Activated naive CD8-positive, alpha-beta T cell treated with anti-CD3 and anti-CD28 coated beads, Interleukin-2, amount 10 ng/mL, durations not matched to agents 7 days and 5 days (primary cell): ENCODE data around the gene EXOC6B. TPM values are rescaled to one million over a fixed set of nuclear protein-coding genes. Genes with fewer than 3 reads are reported as not detected.
"Not testable (repeated sequence)": the region's sequence is repeated elsewhere in the genome, so short reads cannot be mapped to it uniquely, and the experiment has no call there.

ENCODE experiments used
- ATAC-seq: fragments of 150-1000 bp; cut with Tn5 transposase; one replicate; pipeline ENCODE4 v1.10.0; 2021; ENCODE audit warnings: low read depth, moderate library complexity
- POLR2A ChIA-PET: fragments of 350-600 bp; sonication (Branson Sonifier 250); formaldehyde crosslinking; loops from one replicate; lab custom pipeline; 2021; ENCODE audit warnings: antibody characterized with exemption; lab: Charles Lee
- DNase-seq: peaks from one replicate; pipeline ENCODE4 v3.0.0; 2021
- H3K27ac Mint-ChIP-seq: one replicate; pipeline ENCODE4 v1.8.0; 2022; ENCODE audit warnings: mild to moderate bottlenecking, mixed read lengths
- H3K27me3 Mint-ChIP-seq: one replicate; pipeline ENCODE4 v1.8.0; 2022; ENCODE audit warnings: mild to moderate bottlenecking, moderate library complexity, mixed read lengths
- H3K36me3 Mint-ChIP-seq: one replicate; pipeline ENCODE4 v1.8.0; 2021; ENCODE audit warnings: mild to moderate bottlenecking, mixed read lengths
- H3K4me1 Mint-ChIP-seq: one replicate; pipeline ENCODE4 v1.8.0; 2021; ENCODE audit warnings: mixed read lengths
- H3K4me3 Mint-ChIP-seq: one replicate; pipeline ENCODE4 v1.8.0; 2022; ENCODE audit warnings: mild to moderate bottlenecking, moderate library complexity, mixed read lengths
- H3K9me3 Mint-ChIP-seq: one replicate; pipeline ENCODE4 v1.8.0; 2021; ENCODE audit warnings: mixed read lengths
- total RNA-seq, 2 experiments: library from RNA; stranded (reverse); gene quantifications; one replicate each; pipeline ENCODE4 v1.2.3, GENCODE V29; 2021

Gene EXOC6B
- total RNA-seq, 2 experiments from 2014 or later, result 20.7 to 22.7 TPM

DNA sequence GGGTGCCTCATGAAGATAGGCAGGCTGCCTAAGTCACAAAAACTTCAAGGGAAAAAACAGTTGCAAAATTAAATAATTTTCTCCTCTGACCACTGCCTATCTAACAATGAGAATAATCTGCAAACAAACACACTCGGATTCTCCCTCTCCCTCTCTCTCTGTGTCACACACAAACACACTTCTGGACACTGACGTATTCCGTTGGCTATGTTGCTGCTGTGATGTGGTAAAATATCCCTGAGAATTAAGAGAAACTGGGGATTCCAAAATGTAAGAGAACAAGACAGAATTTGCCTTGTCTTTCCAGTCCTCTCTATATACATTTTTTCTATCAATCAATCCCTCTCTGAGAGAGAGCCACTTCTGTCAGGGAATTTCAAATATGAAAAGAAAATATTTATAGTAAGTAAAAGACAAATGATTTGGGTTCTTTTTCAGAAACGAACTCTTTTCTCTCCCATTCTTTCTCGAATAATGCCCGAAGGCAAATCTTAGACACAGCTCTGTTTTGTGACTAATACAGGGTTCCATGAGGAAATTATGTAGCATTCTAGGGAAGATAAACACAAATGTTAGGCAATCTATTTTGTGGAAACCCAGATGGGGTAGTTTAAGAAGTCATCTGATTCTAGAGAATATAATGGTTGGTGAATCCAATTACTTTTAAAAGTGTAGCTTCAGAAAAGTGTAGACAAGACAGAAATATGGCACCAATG, 367.9 kb downstream of the EXOC6B start:
- H3K27ac Mint-ChIP-seq, result no peak overlapping the region
- DNase-seq, result no peak
- POLR2A ChIA-PET, result no interaction called here
- H3K4me3 Mint-ChIP-seq, result no peak overlapping the region
- H3K27me3 Mint-ChIP-seq, result no peaks in the 10 kb centered on the region
- no peaks in the 10 kb centered on the region for H3K4me1 Mint-ChIP-seq
- H3K9me3 Mint-ChIP-seq, result peaks cover 2% of the 10 kb centered on the region
- H3K36me3 Mint-ChIP-seq, result peaks cover 3% of the 10 kb centered on the region
- ATAC-seq, result no peak

GRCh38 chr2:72454189-72454588, 371.6 kb downstream of the EXOC6B start:
- ATAC-seq (no peak), DNase-seq (no peak)
- H3K4me3 Mint-ChIP-seq, result no peak overlapping the region
- no peak overlapping the region for H3K27ac Mint-ChIP-seq
- no peaks in the 10 kb centered on the region for H3K27me3 Mint-ChIP-seq
- POLR2A ChIA-PET, result no interaction called here
- H3K9me3 Mint-ChIP-seq, result no peaks in the 10 kb centered on the region
- H3K36me3 Mint-ChIP-seq, result peaks cover 2% of the 10 kb centered on the region
- H3K4me1 Mint-ChIP-seq, result no peaks in the 10 kb centered on the region

- ATAC-seq (no peak), DNase-seq (no peak)
- H3K4me3 Mint-ChIP-seq, result no peak overlapping the region
- no peaks in the 10 kb centered on the region for H3K27me3 Mint-ChIP-seq
- POLR2A ChIA-PET, result no interaction called here
- peaks cover 5% of the 10 kb centered on the region for H3K36me3 Mint-ChIP-seq
- no peak overlapping the region for H3K27ac Mint-ChIP-seq
- peaks cover 7% of the 10 kb centered on the region for H3K4me1 Mint-ChIP-seq
- H3K9me3 Mint-ChIP-seq, result peaks cover 10% of the 10 kb centered on the region
Observed at GRCh38 chr2:72442270-72442669, 383.6 kb downstream of the EXOC6B start.

GRCh38 chr2:72439892-72440291, 385.9 kb downstream of the EXOC6B start:
- no peak for DNase-seq
- no peak overlapping the region for H3K27ac Mint-ChIP-seq
- POLR2A ChIA-PET, result no interaction called here
- no peak for ATAC-seq
- H3K36me3 Mint-ChIP-seq, result peaks cover 5% of the 10 kb centered on the region
- no peaks in the 10 kb centered on the region for H3K27me3 Mint-ChIP-seq
- no peak overlapping the region for H3K4me3 Mint-ChIP-seq
- peaks cover 7% of the 10 kb centered on the region for H3K4me1 Mint-ChIP-seq
- peaks cover 15% of the 10 kb centered on the region for H3K9me3 Mint-ChIP-seq

DNA sequence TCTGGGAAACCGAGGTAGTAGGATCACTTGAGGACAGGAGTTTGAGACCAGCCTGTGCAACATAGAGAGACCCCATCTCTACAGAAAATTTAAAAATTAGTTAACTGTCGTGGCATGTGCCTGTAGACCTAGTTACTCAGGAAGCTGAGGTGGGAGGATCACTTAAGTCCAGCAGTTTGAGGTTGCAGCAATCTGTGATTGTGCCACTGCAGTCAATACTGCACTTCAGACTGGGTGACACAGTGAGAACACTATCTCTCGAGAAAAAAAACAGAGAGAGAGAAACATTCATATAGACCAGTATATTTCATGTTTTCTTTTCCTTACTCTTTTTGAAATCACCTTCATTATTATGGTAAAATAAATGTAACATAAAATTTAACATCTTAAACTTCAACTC, 387.5 kb downstream of the EXOC6B start:
- H3K36me3 Mint-ChIP-seq, result peaks cover 6% of the 10 kb centered on the region

GRCh38 chr2:72431737-72432136, 394.1 kb downstream of the EXOC6B start:
- Mint-ChIP-seq H3K27me3 (no peaks in the 10 kb centered on the region), H3K36me3 (peaks cover 2% of the 10 kb centered on the region), H3K4me3 (no peak overlapping the region), H3K4me1 (no peaks in the 10 kb centered on the region), H3K9me3 (peaks cover 13% of the 10 kb centered on the region), H3K27ac (no peak overlapping the region)
- POLR2A ChIA-PET, result no interaction called here
- DNase-seq (no peak), ATAC-seq (no peak)

More for the DNA sequence above, 387.5 kb downstream of the EXOC6B start:
- H3K4me1 Mint-ChIP-seq, result peaks cover 7% of the 10 kb centered on the region
- POLR2A ChIA-PET, result no interaction called here
- H3K27me3 Mint-ChIP-seq, result no peaks in the 10 kb centered on the region
- no peak overlapping the region for H3K4me3 Mint-ChIP-seq
- peaks cover 17% of the 10 kb centered on the region for H3K9me3 Mint-ChIP-seq
- no peak overlapping the region for H3K27ac Mint-ChIP-seq
- DNase-seq, result no peak
- no peak for ATAC-seq

GRCh38 chr2:72427022-72427861, 398.6 kb downstream of the EXOC6B start:
- H3K9me3 Mint-ChIP-seq, result no peaks in the 10 kb centered on the region

DNA sequence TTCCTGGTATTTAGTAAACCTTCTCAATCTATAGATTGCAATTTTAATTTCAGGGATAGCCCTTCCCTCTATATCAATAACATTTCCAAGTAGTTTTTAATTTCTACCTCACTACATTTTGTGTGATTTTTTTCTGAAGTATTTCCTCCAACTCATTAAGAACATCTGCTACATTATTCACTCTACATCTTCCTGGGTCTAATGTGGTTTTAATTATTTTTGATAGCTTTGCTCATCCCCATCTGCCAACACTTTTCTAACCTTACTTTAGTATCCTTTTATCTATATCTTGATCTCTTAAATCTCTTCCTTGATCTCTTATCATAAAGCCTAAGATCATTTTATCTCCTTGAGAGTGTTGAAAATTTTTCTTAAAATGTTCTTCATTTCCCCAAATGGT, 399.8 kb downstream of the EXOC6B start:
- no peaks in the 10 kb centered on the region for H3K4me1 Mint-ChIP-seq
- ATAC-seq (no peak), DNase-seq (no peak)
- H3K36me3 Mint-ChIP-seq, result peaks cover 2% of the 10 kb centered on the region
- POLR2A ChIA-PET, result no interaction called here
- peaks cover 1% of the 10 kb centered on the region for H3K9me3 Mint-ChIP-seq
- no peaks in the 10 kb centered on the region for H3K27me3 Mint-ChIP-seq
- H3K27ac Mint-ChIP-seq, result no peak overlapping the region
- H3K4me3 Mint-ChIP-seq, result no peak overlapping the region

More at GRCh38 chr2:72427022-72427861, 398.6 kb downstream of the EXOC6B start:
- H3K36me3 Mint-ChIP-seq, result peaks cover 2% of the 10 kb centered on the region
- ATAC-seq, result no peak
- no peak for DNase-seq
- POLR2A ChIA-PET, result no interaction called here
- no peaks in the 10 kb centered on the region for H3K4me1 Mint-ChIP-seq
- no peaks in the 10 kb centered on the region for H3K27me3 Mint-ChIP-seq
- no peak overlapping the region for H3K4me3 Mint-ChIP-seq
- H3K27ac Mint-ChIP-seq, result no peak overlapping the region

DNA sequence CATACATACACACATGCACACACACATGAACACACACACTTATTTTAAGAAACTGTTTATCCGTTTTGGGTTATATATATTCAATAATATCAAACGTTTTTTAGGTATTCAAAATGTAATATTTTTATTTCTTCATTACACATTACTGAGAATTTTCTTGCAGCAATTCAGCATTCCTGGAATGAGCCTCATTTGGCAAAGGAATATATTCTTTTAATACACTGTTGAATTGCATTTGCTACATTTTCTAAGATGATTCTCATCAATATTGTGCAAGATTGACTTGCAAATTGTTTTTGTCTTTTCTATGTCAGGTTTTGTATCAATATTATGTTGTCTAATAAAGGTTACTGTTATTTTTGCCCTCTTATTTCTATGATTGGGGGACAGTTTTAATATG, 402.1 kb downstream of the EXOC6B start:
- no peaks in the 10 kb centered on the region for H3K4me1 Mint-ChIP-seq
- no peak overlapping the region for H3K4me3 Mint-ChIP-seq
- no peaks in the 10 kb centered on the region for H3K27me3 Mint-ChIP-seq
- POLR2A ChIA-PET, result no interaction called here
- H3K27ac Mint-ChIP-seq, result no peak overlapping the region
- peaks cover 2% of the 10 kb centered on the region for H3K36me3 Mint-ChIP-seq
- DNase-seq (no peak), ATAC-seq (no peak)
- peaks cover 8% of the 10 kb centered on the region for H3K9me3 Mint-ChIP-seq

DNA sequence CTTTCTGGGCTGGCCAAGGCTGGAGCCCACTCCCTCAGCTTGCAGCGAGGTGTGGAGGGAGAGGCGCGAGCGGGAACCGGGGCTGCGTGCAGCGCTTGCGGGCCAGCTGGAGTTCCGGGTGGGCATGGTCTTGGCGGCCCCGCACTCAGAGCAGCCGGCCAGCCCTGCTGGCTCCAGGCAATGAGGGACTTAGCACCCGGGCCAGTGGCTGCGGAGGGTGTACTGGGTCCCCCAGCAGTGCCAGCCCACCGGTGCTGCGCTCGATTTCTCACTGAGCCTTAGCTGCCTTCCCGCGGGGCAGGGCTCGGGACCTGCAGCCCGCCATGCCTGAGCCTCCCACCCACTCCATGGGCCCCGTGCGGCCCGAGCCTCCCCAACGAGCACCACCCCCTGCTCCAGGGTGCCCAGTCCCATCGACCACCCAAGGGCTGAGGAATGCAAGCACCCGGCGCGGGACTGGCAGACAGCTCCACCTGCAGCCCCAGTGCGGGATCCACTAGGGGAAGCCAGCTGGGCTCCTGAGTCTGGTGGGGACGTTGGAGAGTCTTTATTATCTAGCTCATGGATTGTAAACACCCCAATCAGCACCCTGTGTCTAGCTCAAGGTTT, 404.0 kb downstream of the EXOC6B start:
- H3K9me3 Mint-ChIP-seq, ATAC-seq, H3K27ac Mint-ChIP-seq, H3K4me1 Mint-ChIP-seq, H3K27me3 Mint-ChIP-seq, H3K36me3 Mint-ChIP-seq, POLR2A ChIA-PET, H3K4me3 Mint-ChIP-seq, DNase-seq: not testable (repeated sequence)

- peaks cover 10% of the 10 kb centered on the region for H3K9me3 Mint-ChIP-seq
- POLR2A ChIA-PET, result no interaction called here
- no peak for DNase-seq
- no peak overlapping the region for H3K27ac Mint-ChIP-seq
- H3K27me3 Mint-ChIP-seq, result no peaks in the 10 kb centered on the region
- H3K36me3 Mint-ChIP-seq, result no peaks in the 10 kb centered on the region
- no peak overlapping the region for H3K4me3 Mint-ChIP-seq
- ATAC-seq, result no peak
- no peaks in the 10 kb centered on the region for H3K4me1 Mint-ChIP-seq
Observed at GRCh38 chr2:72415781-72416475, 409.9 kb downstream of the EXOC6B start.

DNA sequence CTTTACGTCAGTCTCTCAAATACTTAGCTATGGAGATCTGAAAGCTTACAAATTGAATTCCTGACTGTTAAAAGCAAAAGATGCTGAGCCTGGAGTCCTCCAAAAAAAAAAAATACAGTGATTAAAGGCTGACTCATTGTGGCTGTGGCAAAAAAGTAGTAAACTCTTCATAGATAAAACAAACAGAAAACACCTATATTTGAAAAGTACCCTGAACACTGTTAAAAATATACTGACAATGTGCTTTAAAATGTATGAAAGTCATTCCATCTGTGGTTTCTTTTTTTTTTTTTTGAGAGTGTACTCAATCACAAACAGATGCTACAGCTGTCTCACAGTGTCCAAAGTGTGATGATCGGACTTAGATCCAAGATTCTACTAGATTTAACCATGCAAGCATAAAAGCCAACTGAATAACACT, 410.6 kb downstream of the EXOC6B start:
- POLR2A ChIA-PET, result no interaction called here
- DNase-seq (no peak), ATAC-seq (no peak)
- H3K4me1 Mint-ChIP-seq, result no peaks in the 10 kb centered on the region
- no peak overlapping the region for H3K27ac Mint-ChIP-seq
- H3K9me3 Mint-ChIP-seq, result peaks cover 5% of the 10 kb centered on the region
- no peaks in the 10 kb centered on the region for H3K27me3 Mint-ChIP-seq
- H3K36me3 Mint-ChIP-seq, result no peaks in the 10 kb centered on the region
- H3K4me3 Mint-ChIP-seq, result no peak overlapping the region

DNA sequence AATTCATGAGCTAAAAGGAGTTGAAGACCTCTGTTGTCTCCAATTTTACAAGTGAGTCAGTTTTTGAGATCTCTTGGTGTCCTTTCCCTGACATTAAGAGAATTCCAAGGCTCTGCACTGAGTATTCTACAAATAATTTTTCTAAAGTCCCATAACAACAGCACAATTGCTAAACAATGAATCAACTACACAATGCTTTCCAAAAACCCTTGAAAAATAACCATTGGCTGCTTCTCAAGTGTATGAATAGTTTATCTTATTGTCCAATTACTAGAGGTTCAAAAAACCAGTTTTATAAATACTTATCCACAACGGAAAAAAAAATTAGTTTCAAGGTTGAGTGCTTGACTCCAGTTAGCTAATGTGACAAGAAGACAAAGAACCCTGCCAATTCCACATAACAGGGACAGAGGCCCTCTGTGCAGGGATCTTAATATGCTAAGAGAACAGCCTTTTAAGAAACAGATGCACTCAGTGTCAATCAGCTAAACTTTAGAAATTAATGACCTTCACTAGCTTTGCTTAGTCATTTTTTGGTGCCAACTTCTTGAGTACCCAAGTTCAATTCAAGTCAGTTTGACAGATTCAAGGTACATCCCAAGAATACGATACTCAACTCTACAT, 411.6 kb downstream of the EXOC6B start:
- ATAC-seq, result no peak
- POLR2A ChIA-PET, result no interaction called here
- Mint-ChIP-seq H3K4me1 (no peaks in the 10 kb centered on the region), H3K9me3 (peaks cover 5% of the 10 kb centered on the region), H3K36me3 (no peaks in the 10 kb centered on the region), H3K27ac (no peak overlapping the region), H3K27me3 (no peaks in the 10 kb centered on the region), H3K4me3 (no peak overlapping the region)
- DNase-seq, result no peak
